T1000 (cell line): ENCODE data around the gene TBC1D22B.

ENCODE experiments used
- DNase-seq: peaks from one replicate; lab custom pipeline; 2025; ENCODE audit warnings: mixed read lengths; lab: John Stamatoyannopoulos, UW

Gene TBC1D22B

DNA sequence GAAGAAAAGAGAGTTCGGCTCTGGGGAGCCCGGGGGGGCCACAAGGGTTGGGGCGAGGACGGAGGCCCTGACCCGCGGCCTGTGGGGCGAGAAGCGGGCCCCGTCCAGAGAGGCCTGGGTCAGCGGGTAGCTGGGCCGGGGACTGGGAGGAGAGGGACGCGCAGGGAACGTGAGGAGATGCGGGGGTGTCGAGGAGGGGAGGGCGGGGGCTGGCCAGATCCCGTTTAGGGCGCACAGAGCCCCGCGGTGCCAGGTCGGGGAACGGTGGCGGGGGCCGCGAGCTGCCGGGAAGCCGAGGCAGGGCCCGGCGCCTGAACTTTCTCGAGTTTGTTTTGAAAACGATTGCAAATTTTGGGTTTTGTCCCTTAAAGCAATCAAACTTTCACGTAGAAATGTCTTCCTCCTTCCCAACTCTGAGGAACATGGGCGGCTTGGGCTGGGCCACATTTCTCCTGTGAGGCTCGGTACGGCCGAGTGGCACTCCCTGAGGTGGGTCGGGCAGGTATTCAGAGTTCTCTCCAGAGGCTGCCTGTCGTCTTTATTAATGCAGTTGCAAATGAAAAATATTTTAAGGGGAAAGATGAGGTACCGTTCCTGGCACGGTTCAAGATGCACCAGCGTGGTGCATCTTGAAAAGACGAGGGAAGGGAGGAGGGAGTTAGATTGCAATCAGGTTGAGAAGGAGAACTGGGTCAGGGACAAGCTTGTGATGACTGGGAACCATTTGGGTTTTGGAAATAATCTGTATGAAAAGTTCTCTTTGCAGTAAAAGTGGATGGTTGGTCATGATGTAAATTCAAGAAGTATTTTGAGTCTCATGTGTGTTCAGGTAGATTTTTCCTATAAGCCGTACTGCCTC lies 97.2 kb downstream of the TBC1D22B start:
- DNase-seq, result no peak

DNA sequence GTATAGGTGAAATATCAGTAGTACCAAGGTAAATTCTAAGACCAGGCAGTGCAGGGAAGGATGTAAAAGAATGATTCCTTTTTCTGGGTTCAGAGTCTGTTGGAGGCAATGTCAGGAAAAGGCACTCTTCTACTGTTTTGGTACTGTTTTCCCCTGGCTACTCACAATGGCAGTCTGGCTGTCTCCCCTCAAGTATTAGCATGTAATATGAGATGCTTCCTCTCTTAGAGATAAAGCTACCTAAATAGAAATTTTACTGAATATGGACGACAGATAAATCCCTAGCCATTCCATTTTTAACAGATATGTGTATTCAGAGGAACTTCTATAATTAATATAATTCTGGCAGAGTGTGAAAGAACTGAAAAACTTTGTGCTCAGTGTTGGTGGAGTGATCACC lies 99.7 kb downstream of the TBC1D22B start:
- no peak for DNase-seq

DNA sequence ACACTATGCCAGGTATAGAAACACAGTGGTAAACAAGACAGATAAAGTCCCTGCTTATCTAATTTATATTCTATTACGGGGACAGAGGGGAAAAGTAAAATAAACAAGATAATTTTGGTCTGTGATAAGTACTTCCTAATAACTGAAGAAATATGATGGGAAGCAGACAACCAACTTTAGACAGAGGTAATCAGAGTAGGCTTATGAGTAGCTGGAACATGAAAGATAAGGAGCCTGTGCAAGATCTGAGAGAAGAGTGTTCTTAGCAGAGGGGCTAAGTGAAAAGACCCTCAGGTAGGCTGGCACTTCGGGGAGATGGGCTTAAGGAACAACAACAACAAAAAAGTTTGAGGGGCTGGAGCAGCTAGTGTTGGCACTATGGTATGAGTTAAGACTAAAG lies 100.3 kb downstream of the TBC1D22B start:
- DNase-seq, result no peak

DNA sequence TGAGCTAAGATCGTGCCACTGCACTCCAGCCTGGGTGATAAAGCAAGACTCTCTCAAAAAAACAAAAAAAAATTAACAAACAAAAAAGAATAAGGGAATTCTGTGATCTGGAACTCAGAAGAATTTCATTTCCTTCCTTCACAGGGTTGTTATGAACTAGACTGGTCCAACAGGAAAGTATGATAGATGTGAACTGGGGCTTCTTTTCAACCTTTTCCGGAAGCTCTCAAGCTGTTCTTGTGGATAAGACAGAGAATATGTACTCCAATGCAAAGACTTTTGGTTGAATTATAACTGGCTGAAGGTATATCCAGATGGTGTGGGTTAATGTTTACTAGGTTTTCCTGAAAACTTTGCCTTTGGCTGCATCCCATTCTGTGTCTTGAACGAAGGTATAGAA lies 101.5 kb downstream of the TBC1D22B start:
- no peak for DNase-seq

DNA sequence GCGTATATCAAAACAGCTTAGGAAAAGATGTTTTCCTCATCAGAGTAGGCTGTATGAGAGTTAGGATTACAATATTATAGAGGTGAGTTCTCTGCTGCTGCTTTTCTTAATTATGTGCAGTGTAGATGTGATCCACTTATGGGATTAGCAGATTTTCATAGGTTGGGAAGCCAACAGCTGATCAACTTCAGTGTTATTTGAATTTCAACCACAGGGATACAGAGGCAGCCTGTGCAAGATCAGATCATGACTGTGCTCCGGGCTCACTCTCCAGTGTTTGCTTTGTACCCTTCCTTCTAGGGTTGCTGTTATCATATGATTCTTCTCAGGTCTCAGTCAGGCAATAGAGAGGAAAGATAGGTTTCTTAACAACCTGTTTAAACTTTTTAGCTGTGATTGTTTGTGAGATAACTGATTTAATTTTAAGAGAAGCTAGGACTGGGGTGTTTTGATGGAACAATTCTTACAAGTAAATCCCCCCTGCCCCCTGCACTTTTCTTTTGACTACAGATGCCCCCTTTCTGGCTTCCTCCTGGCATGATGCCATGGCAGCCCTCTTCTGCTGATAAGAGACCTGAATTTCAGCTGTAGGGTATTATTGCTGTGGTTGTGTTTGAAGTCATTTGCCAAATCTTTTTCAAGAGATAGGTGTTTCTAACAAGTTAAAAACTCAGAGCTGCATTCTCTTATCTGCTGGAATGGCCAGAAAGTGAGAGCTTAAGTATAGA lies 104.7 kb downstream of the TBC1D22B start:
- DNase-seq, result no peak

DNA sequence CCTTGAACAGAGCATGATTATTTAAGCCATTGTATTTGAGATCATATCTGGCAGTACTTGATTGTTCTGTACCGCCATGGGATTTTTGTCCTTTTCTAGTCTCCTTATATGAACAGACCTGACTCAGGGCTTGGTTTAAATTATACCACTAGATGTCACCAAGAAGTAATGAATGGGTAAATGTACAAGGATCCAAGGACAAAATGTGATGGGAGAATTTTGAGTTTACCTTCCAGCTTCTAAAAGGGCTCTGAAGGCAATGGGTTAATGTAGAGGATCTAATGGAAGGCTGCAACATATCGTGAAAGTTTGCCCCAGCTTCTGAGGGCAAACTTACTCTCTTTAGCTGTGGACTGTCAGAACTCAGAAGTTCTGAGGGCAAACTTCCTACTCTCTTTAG lies 108.2 kb downstream of the TBC1D22B start:
- DNase-seq, result no peak

DNA sequence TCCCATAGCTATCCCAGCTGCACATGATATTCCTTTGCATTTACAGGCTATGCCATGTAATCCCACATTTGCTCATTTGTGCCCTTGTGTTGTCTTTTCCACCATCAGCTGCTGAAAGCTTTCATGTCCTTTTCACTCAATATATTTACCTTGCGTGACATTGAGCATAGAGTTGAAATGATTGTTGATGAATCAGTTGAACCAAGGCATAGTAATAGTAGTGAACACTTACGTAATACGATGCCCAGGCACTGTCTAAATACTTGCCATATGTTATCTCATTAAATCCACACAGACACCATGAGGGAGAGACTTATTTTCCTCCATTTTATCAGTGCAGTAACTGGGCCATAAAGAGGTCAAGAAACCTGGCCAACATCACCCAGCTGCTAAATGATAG lies 109.3 kb downstream of the TBC1D22B start:
- no peak for DNase-seq

DNA sequence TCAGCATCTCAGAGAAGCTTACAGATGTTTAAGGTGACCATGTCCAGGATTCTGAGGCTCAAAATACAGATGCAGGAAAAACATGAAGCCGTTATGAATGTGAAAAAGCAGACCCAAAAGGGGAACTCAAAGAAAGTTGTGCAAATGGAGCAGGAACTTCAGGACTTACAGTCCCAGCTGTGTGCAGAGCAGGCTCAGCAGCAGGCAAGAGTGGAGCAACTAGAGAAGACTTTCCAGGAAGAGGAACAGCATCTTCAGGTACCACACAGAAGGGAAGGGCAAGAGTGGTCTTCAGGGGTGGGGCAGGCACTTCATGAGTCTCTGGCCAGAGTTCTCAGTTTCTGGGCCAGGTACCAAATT lies 111.4 kb downstream of the TBC1D22B start:
- no peak for DNase-seq

DNA sequence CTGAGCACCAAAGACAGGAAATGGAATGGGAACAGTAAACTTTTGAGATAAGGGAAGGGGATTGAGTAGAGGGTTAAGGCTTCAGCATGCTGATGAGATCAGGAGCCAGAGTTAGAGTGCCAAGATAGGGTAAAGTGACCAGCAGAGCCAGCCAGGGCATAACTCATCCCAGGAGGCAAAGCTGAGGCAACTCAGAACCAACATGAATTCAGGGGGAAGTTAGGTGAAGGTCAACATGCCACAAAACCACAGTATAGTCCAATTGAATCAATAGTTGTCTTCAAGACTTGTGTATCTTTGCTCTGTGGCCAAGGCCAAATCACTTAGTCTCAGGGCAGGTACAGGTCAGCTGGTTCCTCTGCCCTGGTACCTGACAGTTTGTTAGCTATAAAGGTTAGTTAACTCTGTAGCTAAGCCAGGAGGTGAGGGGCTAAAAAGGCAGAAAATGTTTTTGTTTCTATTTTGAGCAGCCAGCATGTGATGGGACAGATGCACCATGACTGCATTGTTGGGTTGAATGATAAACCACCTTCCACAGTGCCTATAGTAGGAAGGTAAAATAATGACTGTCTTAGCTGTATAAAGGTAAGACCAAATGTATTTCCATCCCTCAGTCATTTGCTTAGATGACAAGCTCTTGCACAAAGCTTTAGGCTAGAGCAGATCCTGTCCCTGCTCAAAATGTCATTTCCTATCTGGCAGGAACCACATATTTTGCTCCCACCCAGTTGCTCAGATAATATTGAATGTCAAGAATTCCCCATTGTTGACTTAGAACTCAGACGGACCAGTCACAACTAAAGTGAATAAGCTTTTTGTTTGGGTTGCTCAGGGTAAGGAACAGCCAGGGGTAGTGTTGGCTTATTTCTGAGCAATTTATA lies 112.0 kb downstream of the TBC1D22B start:
- no peak for DNase-seq

DNA sequence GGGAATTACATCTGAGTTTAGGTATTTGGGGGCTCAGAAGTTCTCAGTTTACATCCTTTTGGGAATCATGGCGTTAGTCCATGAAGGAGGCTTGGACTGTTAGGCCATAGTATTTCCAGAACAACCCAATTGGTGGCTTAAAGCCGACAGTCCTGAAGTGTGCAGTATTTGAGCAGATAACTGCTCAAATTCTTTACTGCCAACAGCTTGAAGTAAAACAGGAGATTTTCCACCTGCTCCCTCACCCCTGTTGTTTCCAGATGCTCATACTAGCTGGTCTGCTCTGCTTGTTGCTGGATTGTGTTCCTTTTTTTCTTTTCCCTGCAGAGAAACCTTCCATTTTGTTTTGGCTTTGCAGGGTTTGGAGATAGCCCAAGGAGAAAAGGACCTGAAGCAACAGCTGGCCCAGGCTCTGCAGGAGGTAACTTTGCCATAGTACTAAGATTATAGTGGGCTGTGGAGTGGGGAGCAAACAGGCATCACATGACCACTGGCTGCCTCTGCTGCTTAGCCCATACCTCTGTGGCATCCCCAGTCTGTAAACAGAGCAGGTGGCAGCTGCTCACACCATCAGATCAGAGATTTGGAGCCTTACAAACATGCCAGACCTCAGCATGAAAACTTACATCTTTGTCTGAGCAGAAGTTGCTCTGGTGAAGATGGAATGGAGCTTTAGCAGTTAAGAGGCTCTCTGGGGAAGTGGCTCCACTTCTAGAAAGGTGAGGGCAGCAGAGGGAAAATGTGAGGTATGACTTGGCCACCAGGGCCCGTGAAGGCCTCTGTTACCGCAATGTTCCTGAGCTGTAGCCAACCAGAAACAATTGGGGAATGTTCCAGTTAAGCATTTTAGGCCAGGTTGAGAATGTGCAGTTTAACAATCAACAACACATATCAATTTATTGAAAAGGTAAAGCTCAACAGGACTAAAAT lies 113.8 kb downstream of the TBC1D22B start:
- DNase-seq, result no peak

DNA sequence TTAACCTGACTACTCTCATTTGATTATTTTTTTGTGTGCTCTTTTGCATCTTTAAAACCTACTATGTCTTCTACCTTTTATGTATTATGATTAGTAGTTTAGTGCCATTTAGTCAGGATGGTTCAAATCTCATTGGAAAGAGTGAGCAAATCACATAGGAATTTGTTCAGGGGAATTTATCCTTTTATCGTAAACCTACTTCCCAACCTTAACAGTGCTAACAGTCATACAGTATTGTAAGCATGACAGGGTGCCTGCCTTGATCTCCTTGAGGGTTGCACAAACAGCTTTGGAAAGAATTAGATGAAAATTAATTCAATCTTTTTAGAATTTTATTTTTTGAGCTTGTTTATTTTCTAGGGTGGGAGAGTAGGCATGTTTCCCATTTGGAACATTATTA lies 114.5 kb downstream of the TBC1D22B start:
- DNase-seq, result no peak

DNA sequence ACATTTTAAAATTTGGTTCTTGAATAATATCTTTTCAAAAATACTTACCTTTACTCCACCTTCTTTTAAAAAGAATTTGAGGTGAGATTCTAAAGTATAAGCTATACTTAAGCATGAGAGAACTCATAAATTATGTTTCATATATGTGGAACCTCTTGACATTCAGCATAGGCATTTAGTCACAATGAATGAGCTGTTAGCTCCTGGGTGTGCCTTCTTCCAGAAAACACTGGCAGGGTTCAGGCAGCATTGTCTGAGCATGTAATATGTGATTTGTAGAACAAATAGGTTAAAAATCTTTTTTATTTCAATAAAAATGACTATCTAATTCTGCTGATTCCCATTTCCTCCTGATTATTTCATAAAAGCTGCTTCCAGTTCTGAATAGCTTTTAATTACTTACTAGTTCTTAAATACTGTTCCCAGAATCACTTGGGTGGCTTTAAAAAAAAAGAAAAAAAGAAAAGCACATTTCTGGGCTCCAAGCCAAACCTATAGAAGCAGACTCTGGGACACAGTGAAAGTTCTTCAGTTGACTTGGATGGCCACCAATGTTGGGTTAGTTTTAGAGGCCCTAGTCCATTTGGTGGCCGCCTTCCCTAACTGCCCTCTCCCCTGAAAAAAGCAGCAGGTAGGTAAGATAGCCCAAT lies 116.4 kb downstream of the TBC1D22B start:
- DNase-seq, result no peak

DNA sequence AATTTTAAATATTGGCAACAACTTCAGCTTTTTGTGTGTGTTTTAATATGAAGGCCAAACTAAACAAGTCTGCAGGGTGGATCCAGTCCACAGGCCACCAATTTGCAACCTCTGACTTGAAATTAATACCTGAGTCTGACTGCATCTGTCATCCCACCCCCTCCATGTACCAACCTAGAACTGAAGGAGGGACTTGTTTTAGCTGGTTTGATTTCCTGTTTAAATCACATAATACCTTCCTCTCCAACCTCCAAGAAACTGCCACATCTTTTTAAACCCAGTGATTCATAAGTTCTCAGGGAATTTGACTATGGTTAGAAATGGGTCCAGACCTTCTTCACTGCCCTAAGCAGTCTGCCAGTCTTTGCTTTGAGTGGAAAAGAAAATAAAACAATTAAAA lies 117.8 kb downstream of the TBC1D22B start:
- DNase-seq, result no peak

DNA sequence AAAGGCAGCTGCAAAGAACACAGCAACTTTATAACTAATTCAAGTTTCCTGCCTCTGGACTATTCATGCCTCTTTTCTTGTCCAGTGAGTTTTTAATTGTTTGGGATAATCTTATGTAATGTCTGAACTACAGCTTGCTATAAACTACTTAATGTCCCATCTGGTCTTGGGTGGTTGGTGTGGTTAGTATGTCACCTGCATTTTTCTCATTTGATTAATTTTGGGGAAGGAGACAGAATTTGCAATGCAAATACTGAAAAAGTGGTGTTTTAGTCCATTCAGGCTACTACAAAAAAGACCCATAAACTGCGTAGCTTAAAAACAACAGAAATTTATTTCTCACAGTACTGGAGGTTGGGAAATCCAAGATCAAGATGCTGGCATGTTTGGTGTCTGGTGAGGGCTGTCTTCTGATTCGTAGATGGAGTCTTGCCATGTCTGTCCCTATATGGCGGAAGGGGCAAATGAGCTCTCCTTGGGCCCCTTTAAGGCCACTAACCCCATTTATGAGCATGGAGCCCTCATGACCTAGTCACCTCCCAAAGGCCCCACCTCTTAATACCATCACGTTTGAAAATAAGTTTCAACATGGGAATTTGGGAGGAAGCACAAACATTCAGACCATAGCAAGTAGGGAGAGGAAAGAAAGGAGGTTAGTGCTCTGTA lies 118.6 kb downstream of the TBC1D22B start:
- DNase-seq, result no peak

DNA sequence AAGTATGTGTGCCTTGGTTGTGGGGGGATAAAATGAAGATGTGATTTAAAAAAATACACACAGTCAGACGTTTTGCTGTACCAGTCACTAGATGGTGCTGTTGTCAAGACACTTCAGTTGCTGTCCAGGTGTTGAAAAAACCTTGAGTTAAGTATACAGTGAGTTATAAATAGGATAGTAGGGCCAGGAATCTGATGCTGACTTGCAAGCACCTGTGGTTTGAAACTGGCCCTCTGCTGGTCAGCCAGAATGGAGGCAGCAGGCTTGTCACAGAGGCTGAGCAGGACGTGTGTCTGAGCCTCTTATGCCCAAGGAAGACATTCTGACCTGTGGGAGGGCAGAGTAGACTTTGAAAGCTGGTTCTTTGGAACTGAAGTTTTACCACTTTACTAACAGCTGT lies 124.0 kb downstream of the TBC1D22B start:
- DNase-seq, result no peak
